HCT116 (cell line): ENCODE data around the gene NDUFB8. TPM values are rescaled to one million over a fixed set of nuclear protein-coding genes. Genes with fewer than 3 reads are reported as not detected.

Experiments used
- ATAC-seq: fragments of 200-7000 bp; cut with Tn5 transposase; 2 replicates; pipeline ENCODE4 v1.9.1; 2020; ENCODE audit warnings: mild to moderate bottlenecking, moderate library complexity
- BruUV-seq: library from RNA; stranded (reverse); fragments of 400-500 nt; replicated peaks from 2 replicates; lab custom pipeline; 2021; lab: Mats Ljungman, UMichigan
- CTCF ChIA-PET: fragments of 300-600 bp; sonication (Branson Sonifier 250); formaldehyde crosslinking; loops from one replicate; lab custom pipeline; 2021; ENCODE audit warnings: antibody characterized with exemption; lab: Charles Lee
- POLR2A ChIA-PET: fragments of 300-600, 350-600 bp; sonication (Branson Sonifier 250); formaldehyde crosslinking; loops from one replicate; lab custom pipeline; 2021; ENCODE audit warnings: antibody characterized with exemption; lab: Charles Lee
- RAD21 ChIA-PET, 2 experiments: fragments of 300-600 bp; sonication (Branson Sonifier 250); formaldehyde crosslinking; loops; one replicate each; lab custom pipeline; 2023; ENCODE audit warnings: low total read pairs in 2 of 2; ENCODE audit not compliant: uncharacterized antibody in 2 of 2, unreplicated experiment in 2 of 2, low non-redundant PET in 1 of 2; lab: Charles Lee
- DNase-seq: peaks from one replicate; pipeline ENCODE4 v3.0.0-alpha.2; 2010; ENCODE audit warnings: low read depth, low spot score
- H2AFZ ChIP-seq: fragments of 200-600 bp; shearing (Covaris generic), sonication (generic); 2 replicates; pipeline ENCODE4 v1.6.1; 2017; ENCODE audit warnings: low read depth, mixed run types, mixed read lengths, antibody characterized with exemption, low read length; ENCODE audit not compliant: poor library complexity, severe bottlenecking
- H3K27ac ChIP-seq: 2 replicates; pipeline ENCODE4 v1.5.1; 2012; ENCODE audit warnings: low read depth, low read length
- H3K27me3 ChIP-seq: fragments of 200-600 bp; sonication (generic); 2 replicates; pipeline ENCODE4 v1.6.1; 2016; ENCODE audit warnings: mixed run types, low read length, mixed read lengths; ENCODE audit not compliant: insufficient read depth
- H3K36me3 ChIP-seq, 2 experiments: fragments of 200-500 bp in 1 of 2; fragments of 200-600 bp in 1 of 2; sonication (Bioruptor generic) in 1 of 2; sonication (generic) in 1 of 2; 2 replicates each; pipeline versions ENCODE4 v1.5.1 to v1.6.1; 2014 to 2016; ENCODE audit warnings: low read length in 2 of 2, inconsistent platforms in 1 of 2, mixed read lengths in 1 of 2, mixed run types in 1 of 2; ENCODE audit not compliant: insufficient read depth in 2 of 2, control insufficient read depth in 1 of 2
- H3K4me1 ChIP-seq, 2 experiments: fragments of 200-600 bp in 1 of 2; sonication (generic) in 1 of 2; 2 replicates each; pipeline versions ENCODE4 v1.5.1 to v1.6.1; 2012 to 2017; ENCODE audit warnings: low read length in 2 of 2, inconsistent platforms in 1 of 2, mild to moderate bottlenecking in 1 of 2, mixed read lengths in 1 of 2, mixed run types in 1 of 2, moderate library complexity in 1 of 2; ENCODE audit not compliant: insufficient read depth in 2 of 2, control insufficient read depth in 1 of 2
- H3K4me2 ChIP-seq: fragments of 200-600 bp; sonication (generic); 2 replicates; pipeline ENCODE4 v1.6.1; 2017; ENCODE audit warnings: mixed run types, low read length, mixed read lengths
- H3K4me3 ChIP-seq, 2 experiments: fragments of 200-600 bp in 1 of 2; sonication (generic) in 1 of 2; replicated peaks in 1 of 2; 2 replicates each; pipeline ENCODE4 v1.5.1; 2011 to 2016; ENCODE audit warnings: low read length in 2 of 2, control low read depth in 1 of 2, low read depth in 1 of 2, mild to moderate bottlenecking in 1 of 2, mixed read lengths in 1 of 2, mixed run types in 1 of 2
- H3K79me2 ChIP-seq: fragments of 200-600 bp; sonication (generic); 2 replicates; pipeline ENCODE4 v1.6.1; 2017; ENCODE audit warnings: mild to moderate bottlenecking, mixed run types, low read length, moderate library complexity, mixed read lengths; ENCODE audit not compliant: insufficient read depth
- H3K9ac ChIP-seq: fragments of 200-600 bp; sonication (generic); 2 replicates; pipeline ENCODE4 v1.6.1; 2016; ENCODE audit warnings: low read length, mixed read lengths
- H3K9me2 ChIP-seq: fragments of 200-600 bp; sonication (generic), shearing (Covaris generic); 2 replicates; pipeline ENCODE4 v1.6.1; 2017; ENCODE audit warnings: mixed run types, mild to moderate bottlenecking, moderate library complexity; ENCODE audit not compliant: insufficient read depth
- H3K9me3 ChIP-seq, 2 experiments: fragments of 200-500 bp in 1 of 2; fragments of 200-600 bp in 1 of 2; sonication (Bioruptor generic) in 1 of 2; sonication (generic) in 1 of 2; 2 replicates each; pipeline ENCODE4 v1.6.1; 2014 to 2017; ENCODE audit warnings: low read length in 2 of 2, mixed read lengths in 2 of 2, inconsistent platforms in 1 of 2, low read depth in 1 of 2, mild to moderate bottlenecking in 1 of 2, mixed run types in 1 of 2, moderate library complexity in 1 of 2; ENCODE audit not compliant: control insufficient read depth in 1 of 2, insufficient read depth in 1 of 2
- H4K20me1 ChIP-seq: fragments of 200-600 bp; sonication (generic), shearing (Covaris generic); 2 replicates; pipeline ENCODE4 v1.6.1; 2017; ENCODE audit warnings: mixed run types, mild to moderate bottlenecking, moderate library complexity; ENCODE audit not compliant: insufficient read depth
- EGR1 ChIP-seq: IDR thresholded peaks from 2 replicates; pipeline ENCODE4 v1.6.1; 2012; ENCODE audit warnings: low read depth
- ELF1 ChIP-seq: IDR thresholded peaks from 2 replicates; pipeline ENCODE4 v1.6.1; 2012; ENCODE audit warnings: low read depth, borderline replicate concordance
- EZH2 ChIP-seq: fragments of 200-600 bp; sonication (generic); IDR thresholded peaks from 2 replicates; pipeline ENCODE4 v1.6.1; 2017; ENCODE audit warnings: antibody characterized with exemption, mixed run types
- EZH2phosphoT487 ChIP-seq: fragments of 200-600 bp; IDR thresholded peaks from 2 replicates; pipeline ENCODE4 v1.6.1; 2018; ENCODE audit warnings: antibody characterized with exemption, borderline replicate concordance
- FOSL1 ChIP-seq: IDR thresholded peaks from 2 replicates; pipeline ENCODE4 v1.6.1; 2012; ENCODE audit warnings: low read depth
- POLR2AphosphoS5 ChIP-seq: IDR thresholded peaks from 2 replicates; pipeline ENCODE4 v1.6.1; 2011; ENCODE audit warnings: mild to moderate bottlenecking, low read depth, low read length, moderate library complexity
- SP1 ChIP-seq: IDR thresholded peaks from 2 replicates; pipeline ENCODE4 v1.6.1; 2012; ENCODE audit warnings: low read depth
- TCF7L2 ChIP-seq: IDR thresholded peaks from 2 replicates; pipeline ENCODE4 v1.7.0; 2011; ENCODE audit warnings: borderline replicate concordance, inconsistent platforms; ENCODE audit not compliant: insufficient read depth, insufficient read length; ENCODE audit errors: extremely low read depth
- YY1 ChIP-seq: IDR thresholded peaks from 2 replicates; pipeline ENCODE4 v1.6.1; 2011; ENCODE audit warnings: low read length, low read depth, moderate library complexity, mild to moderate bottlenecking; ENCODE audit not compliant: insufficient replicate concordance; ENCODE audit errors: extremely low read depth
- ZFX ChIP-seq: fragments of 450-650 bp; IDR thresholded peaks from 2 replicates; pipeline ENCODE4 v1.6.1; 2017
- ZNF274 ChIP-seq: fragments of 200-500 bp; sonication (Bioruptor generic); IDR thresholded peaks from 2 replicates; pipeline ENCODE4 v1.6.1; 2014; ENCODE audit warnings: mild to moderate bottlenecking, low read depth, low read length, inconsistent platforms
- intact Hi-C: fragments of 100-400 bp; cut with micrococcal nuclease; formaldehyde crosslinking; loops from 2 replicates; pipeline ENCODE4 v1.10.0; 2022
- total RNA-seq: library from RNA; stranded (reverse); gene quantifications from one replicate; pipeline ENCODE4 v1.2.1, GENCODE V29; 2021; ENCODE audit not compliant: unreplicated experiment
- TF ChIP-seq, protein P1 (sequence below): IDR thresholded peaks from 2 replicates; pipeline ENCODE4 v1.6.1; 2011; ENCODE audit warnings: mild to moderate bottlenecking, low read length, moderate library complexity; ENCODE audit not compliant: insufficient replicate concordance; ENCODE audit errors: extremely low read depth

NDUFB8 gene
- total RNA-seq, 1 experiment from 2014 or later = 243 TPM

DNA sequence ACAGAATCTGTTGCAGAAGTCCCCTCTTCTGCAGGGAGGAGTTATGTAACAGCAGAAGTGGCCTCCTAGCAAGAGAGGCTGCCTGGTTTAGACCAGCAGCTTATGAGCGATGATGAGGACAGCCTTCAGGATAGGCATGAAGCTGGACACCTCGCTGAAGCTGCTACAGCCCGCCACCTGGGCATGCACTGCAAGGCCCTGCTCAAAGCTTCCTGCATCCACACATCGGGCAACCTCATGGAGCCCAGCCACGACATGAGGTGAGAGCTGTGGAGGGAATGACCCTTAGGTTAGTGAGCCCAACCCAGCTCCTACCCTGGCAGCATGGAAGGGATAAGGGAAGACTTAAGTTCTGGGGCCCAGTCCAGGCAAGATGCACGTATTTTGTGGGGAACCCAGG, 42.1 kb downstream of the NDUFB8 start:
- ChIA-PET RAD21 (no interaction called here), POLR2A (no interaction called here), CTCF (no interaction called here)
- Histone ChIP-seq H3K27ac (no peak overlapping the region), H3K9me3 (no peaks in the 10 kb centered on the region), H3K4me1 (no peaks in the 10 kb centered on the region), H3K9me2 (no peaks in the 10 kb centered on the region), H2AFZ (no peak overlapping the region), H3K36me3 (peaks cover 18 to 21% of the 10 kb centered on the region in 2 experiments; a peak in 3 of 4 replicates), H4K20me1 (no peaks in the 10 kb centered on the region), H3K4me3 (no peak overlapping the region), H3K79me2 (no peaks in the 10 kb centered on the region), H3K9ac (no peak overlapping the region), H3K4me2 (no peak overlapping the region), H3K27me3 (no peaks in the 10 kb centered on the region)
- intact Hi-C loops = no loop called here
- no peak for DNase-seq
- ATAC-seq = no peak
- no TSS peak for BruUV-seq
- TF ChIP-seq FOSL1 (no peak), YY1 (no peak), ELF1 (no peak), TCF7L2 (no peak)

DNA sequence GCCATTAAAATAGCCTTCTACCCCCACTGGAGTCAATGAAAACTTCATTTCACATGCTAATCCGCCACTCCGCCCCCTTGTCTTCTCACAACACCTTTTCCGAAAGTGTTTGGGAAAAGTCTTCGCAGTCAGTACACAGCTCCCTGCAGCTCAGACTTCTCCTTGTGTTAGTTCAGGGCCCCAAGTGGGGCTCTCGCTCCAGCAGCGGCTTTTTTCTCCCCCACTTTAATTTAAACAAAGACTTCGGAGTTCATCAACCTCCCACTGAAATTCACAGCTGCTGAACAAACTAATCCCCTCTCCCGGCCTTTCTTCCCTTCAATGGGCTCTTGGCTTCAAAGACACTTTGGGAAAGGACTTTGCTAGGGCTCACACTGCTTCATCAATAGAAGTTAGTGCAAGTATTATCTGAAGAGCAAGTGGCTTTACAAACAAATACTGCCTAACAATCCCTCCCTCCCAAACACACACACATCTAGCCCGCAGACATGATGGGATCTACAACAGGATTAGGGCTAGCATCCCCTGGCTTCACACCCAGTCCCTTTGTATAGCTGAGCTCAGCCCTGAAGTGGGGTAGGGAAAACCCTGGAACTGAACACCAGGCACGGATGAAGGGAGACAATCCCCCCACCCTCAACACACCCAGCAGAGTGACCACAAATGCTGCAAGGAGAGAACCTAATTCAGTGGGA, 43.7 kb downstream of the NDUFB8 start:
- Histone ChIP-seq H3K9me3 (no peaks in the 10 kb centered on the region), H3K9me2 (no peaks in the 10 kb centered on the region), H3K27ac (no peak overlapping the region), H3K36me3 (peaks cover 14 to 21% of the 10 kb centered on the region in 2 experiments; a peak in 3 of 4 replicates), H3K4me1 (peaks cover 0 to 4% of the 10 kb centered on the region in 2 experiments; a peak in 2 of 4 replicates), H3K27me3 (peaks cover 1% of the 10 kb centered on the region; the same call in 1 of the 2 replicates)
- ChIA-PET POLR2A (no interaction called here), CTCF (interaction anchor here (1.3 kb wide), 1 partner anchor 48 kb away, joined by 3 read pairs; no protein-coding TSS in a partner anchor)
- no peak for DNase-seq
- no peak for TF ChIP-seq EGR1
- TF ChIP-seq ZNF274 = no peak
- no peak for TF ChIP-seq EZH2phosphoT487
- no peak for TF ChIP-seq POLR2AphosphoS5
- TF ChIP-seq SP1 = no peak
- no peak for TF ChIP-seq EZH2
- TF ChIP-seq ZFX = no peak
- TF ChIP-seq, protein P1, sequence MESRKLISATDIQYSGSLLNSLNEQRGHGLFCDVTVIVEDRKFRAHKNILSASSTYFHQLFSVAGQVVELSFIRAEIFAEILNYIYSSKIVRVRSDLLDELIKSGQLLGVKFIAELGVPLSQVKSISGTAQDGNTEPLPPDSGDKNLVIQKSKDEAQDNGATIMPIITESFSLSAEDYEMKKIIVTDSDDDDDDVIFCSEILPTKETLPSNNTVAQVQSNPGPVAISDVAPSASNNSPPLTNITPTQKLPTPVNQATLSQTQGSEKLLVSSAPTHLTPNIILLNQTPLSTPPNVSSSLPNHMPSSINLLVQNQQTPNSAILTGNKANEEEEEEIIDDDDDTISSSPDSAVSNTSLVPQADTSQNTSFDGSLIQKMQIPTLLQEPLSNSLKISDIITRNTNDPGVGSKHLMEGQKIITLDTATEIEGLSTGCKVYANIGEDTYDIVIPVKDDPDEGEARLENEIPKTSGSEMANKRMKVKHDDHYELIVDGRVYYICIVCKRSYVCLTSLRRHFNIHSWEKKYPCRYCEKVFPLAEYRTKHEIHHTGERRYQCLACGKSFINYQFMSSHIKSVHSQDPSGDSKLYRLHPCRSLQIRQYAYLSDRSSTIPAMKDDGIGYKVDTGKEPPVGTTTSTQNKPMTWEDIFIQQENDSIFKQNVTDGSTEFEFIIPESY = no peak
- TF ChIP-seq, all 23 proteins: peak for 0
- no peak overlapping the region for H3K9ac ChIP-seq
- BruUV-seq = no TSS peak
- intact Hi-C loops = no loop called here
- no peak overlapping the region for H3K4me2 ChIP-seq
- no peaks in the 10 kb centered on the region for H4K20me1 ChIP-seq
- H3K79me2 ChIP-seq = no peaks in the 10 kb centered on the region
- no peak for ATAC-seq
- no peak overlapping the region for H2AFZ ChIP-seq
- no peak overlapping the region for H3K4me3 ChIP-seq
- RAD21 ChIA-PET = no interaction called here
